Right lobe of liver (tissue), 6 donors: ENCODE measurements around the gene GPATCH1. TPM values are rescaled to one million over a fixed set of nuclear protein-coding genes. Genes with fewer than 3 reads are reported as not detected.

Source experiments
- ATAC-seq, 4 donors: fragments of 200-7000 bp; cut with Tn5 transposase; one replicate each; pipeline ENCODE4 v1.9.1; 2020; ENCODE audit warnings: mild to moderate bottlenecking in 4 of 4, moderate library complexity in 4 of 4
- DNase-seq, 3 donors: peaks; one replicate each; pipeline ENCODE4 v3.0.0-alpha.2; 2020
- H3K27ac ChIP-seq, 3 donors: fragments of 200-600 bp; one replicate each; pipeline ENCODE4 v1.8.0; 2022
- H3K27me3 ChIP-seq, 2 donors: fragments of 200-600 bp; one replicate each; pipeline ENCODE4 v1.8.0; 2022
- H3K36me3 ChIP-seq, 4 donors: fragments of 200-600 bp; sonication (generic) in 1 of 4; one replicate each; pipeline versions ENCODE4 v1.5.1 to v1.8.0; 2017 to 2022; ENCODE audit warnings: control low read depth in 1 of 4
- H3K4me1 ChIP-seq, 4 donors: fragments of 200-600 bp; sonication (generic) in 1 of 4; one replicate each; pipeline versions ENCODE4 v1.5.1 to v1.8.0; 2017 to 2022; ENCODE audit warnings: control low read depth in 1 of 4
- H3K4me3 ChIP-seq, 3 donors: fragments of 200-600 bp; one replicate each; pipeline ENCODE4 v1.8.0; 2022
- H3K9me3 ChIP-seq, 4 donors: fragments of 200-600 bp; sonication (generic) in 1 of 4; one replicate each; pipeline versions ENCODE4 v1.5.1 to v1.8.0; 2017 to 2022; ENCODE audit warnings: control low read depth in 1 of 4
- CTCF ChIP-seq, 4 donors: fragments of 200-600 bp in 3 of 4; fragments of 450-650 bp in 1 of 4; IDR thresholded peaks; one replicate each; pipeline versions ENCODE4 v1.5.1 to v1.8.0; 2016 to 2022; ENCODE audit warnings: antibody characterized with exemption in 4 of 4, mild to moderate bottlenecking in 2 of 4
- POLR2A ChIP-seq: fragments of 450-650 bp; IDR thresholded peaks from one replicate; pipeline ENCODE4 v1.6.1; 2017; ENCODE audit warnings: antibody characterized with exemption, mild to moderate bottlenecking
- WGBS: methylation state at CpG from one replicate; pipeline ENCODE4 v1.1.6; 2018; ENCODE audit warnings: low coverage, low lambda C conversion rate; ENCODE audit not compliant: insufficient coverage; ENCODE audit errors: missing lambda C conversion rate; 5-methylcytosine and 5-hydroxymethylcytosine counted together
- intact Hi-C, 2 donors: fragments of 100-400 bp; cut with DNase I; formaldehyde crosslinking; loops; one replicate each; pipeline versions ENCODE4 v1.11.2 to v1.14.1; 2022
- total RNA-seq, 6 experiments: library from RNA; depleted of rRNA in 2 of 6; stranded (reverse); fragments of >200 nt in 2 of 6; fragmentation: NEBNext Ultra II Directional in 3 of 6; extraction: Animal tissue kit (Norgen Biotek cat#: 25700) in 3 of 6; gene quantifications; one replicate each; pipeline versions ENCODE4 v1.1.0 to v1.2.4, GENCODE V29; 2016 to 2023
- donor health status: DM: no; HTN: yes; CAD: no.
- donor health status: DM: no; HTN: no; CAD: no.
- donor health status: DM: no; HTN: no; CAD: no.
- donor health status: DM: no; HTN: yes; CAD: no.
- donor health status: DM: no; HTN: yes; CAD: no.

Gene GPATCH1
- total RNA-seq, 6 experiments from 2014 or later, result 2.5 to 3.9 (median 3.1) TPM

- intact Hi-C loops, result no loop called here
- WGBS, result 53% methylated on average over 7 of the region's 8 CpGs
- Histone ChIP-seq H3K27me3 (no peaks in the 10 kb centered on the region), H3K27ac (no peak overlapping the region), H3K9me3 (no peaks in the 10 kb centered on the region), H3K4me1 (peaks cover 0 to 8% (median 0%) of the 10 kb centered on the region in 4 donors), H3K4me3 (no peak overlapping the region), H3K36me3 (no peaks in the 10 kb centered on the region)
- TF ChIP-seq POLR2A, result no peak
- no peak for TF ChIP-seq CTCF (IDR thresholded peaks at IDR 0.05)
- no peak for DNase-seq
- no peak for ATAC-seq
These were observed 13.9 kb upstream of the GPATCH1 start for GRCh38 chr19:33067121-33067520.

- Histone ChIP-seq H3K4me3 (no peak overlapping the region), H3K9me3 (no peaks in the 10 kb centered on the region), H3K27me3 (no peaks in the 10 kb centered on the region), H3K4me1 (no peaks in the 10 kb centered on the region), H3K36me3 (no peaks in the 10 kb centered on the region), H3K27ac (no peak overlapping the region)
- WGBS, result 81% methylated on average over 7 of the region's 7 CpGs
- intact Hi-C loops, result no loop called here
- ATAC-seq (no peak), DNase-seq (no peak)
- no peak for TF ChIP-seq POLR2A
- no peak for TF ChIP-seq CTCF (IDR thresholded peaks at IDR 0.05)
These were observed 9.1 kb upstream of the GPATCH1 start for GRCh38 chr19:33071887-33072286.

- no peaks in the 10 kb centered on the region for H3K27me3 ChIP-seq
- no peaks in the 10 kb centered on the region for H3K36me3 ChIP-seq
- ATAC-seq, result no peak
- no peak overlapping the region for H3K27ac ChIP-seq
- intact Hi-C loops, result no loop called here
- H3K4me3 ChIP-seq, result no peak overlapping the region
- no peak for DNase-seq
- TF ChIP-seq POLR2A (no peak), CTCF (IDR thresholded peaks at IDR 0.05) (no peak)
- H3K9me3 ChIP-seq, result no peaks in the 10 kb centered on the region
- no peaks in the 10 kb centered on the region for H3K4me1 ChIP-seq
- 80% methylated on average over 1 of the region's 2 CpGs for WGBS
These were observed 5.5 kb upstream of the GPATCH1 start for GRCh38 chr19:33075519-33075918.

GRCh38 chr19:33085570-33086128 is 4.7 kb downstream of the GPATCH1 start:
- TF ChIP-seq CTCF (IDR thresholded peaks at IDR 0.05) (no peak), POLR2A (no peak)
- Histone ChIP-seq H3K27me3 (no peaks in the 10 kb centered on the region), H3K4me3 (no peak overlapping the region), H3K27ac (no peak overlapping the region), H3K36me3 (peaks cover 1 to 23% (median 6%) of the 10 kb centered on the region in 4 donors), H3K4me1 (peaks cover 0 to 8% (median 3%) of the 10 kb centered on the region in 4 donors), H3K9me3 (no peaks in the 10 kb centered on the region)
- no peak for ATAC-seq
- intact Hi-C loops, result no loop called here
- no peak for DNase-seq
- 100% methylated on average over 2 of the region's 3 CpGs for WGBS

GRCh38 chr19:33086955-33087354 is 6.0 kb downstream of the GPATCH1 start:
- ATAC-seq (no peak), DNase-seq (no peak)
- no peak for TF ChIP-seq POLR2A
- TF ChIP-seq CTCF (IDR thresholded peaks at IDR 0.05), result no peak
- Histone ChIP-seq H3K27ac (no peak overlapping the region), H3K9me3 (no peaks in the 10 kb centered on the region), H3K27me3 (no peaks in the 10 kb centered on the region), H3K36me3 (peaks cover 1 to 32% (median 8%) of the 10 kb centered on the region in 4 donors), H3K4me1 (peaks cover 0 to 3% (median under 1%) of the 10 kb centered on the region in 4 donors), H3K4me3 (no peak overlapping the region)
- WGBS, result 50% methylated on average over 1 of the region's 1 CpG
- intact Hi-C loops, result no loop called here
